Gastroesophageal sphincter (tissue), 3 donors: Measurements from ENCODE around the gene PSMD1.

Source experiments
- POLR2A ChIP-seq, 2 donors: fragments of 450-650 bp; IDR thresholded peaks; one replicate each; pipeline ENCODE4 v1.6.1; 2017; ENCODE audit warnings: antibody characterized with exemption in 2 of 2, mild to moderate bottlenecking in 2 of 2, moderate library complexity in 1 of 2
- TF ChIP-seq, protein P1 (sequence below), 4 experiments: fragments of 200-600 bp in 2 of 4; fragments of 450-650 bp in 2 of 4; sonication (generic) in 1 of 4; IDR thresholded peaks; one replicate each; pipeline ENCODE4 v1.5.1; 2017 to 2019; ENCODE audit warnings: antibody characterized with exemption in 4 of 4, mild to moderate bottlenecking in 2 of 4, moderate library complexity in 2 of 4

DNA sequence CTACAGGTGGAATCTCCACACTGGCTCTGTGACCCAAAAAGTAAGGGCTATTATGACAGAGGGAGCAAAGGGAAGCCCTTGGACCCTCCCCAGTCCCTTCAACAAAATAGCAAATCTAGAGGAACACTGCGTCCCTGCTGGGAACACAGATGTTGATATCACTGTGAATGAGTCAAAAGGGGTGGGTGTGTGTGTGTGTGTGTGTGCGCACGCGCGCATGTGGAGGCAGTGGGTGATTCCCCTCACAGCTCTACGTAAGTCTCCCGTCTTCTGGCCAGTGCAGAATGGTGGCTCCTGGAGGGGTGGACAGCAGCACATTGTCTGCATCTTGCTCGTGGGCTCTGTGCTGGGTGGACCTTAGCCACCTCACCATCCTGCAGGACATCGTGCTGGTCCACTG, 27.1 kb upstream of the PSMD1 start:
- TF ChIP-seq POLR2A (IDR thresholded peaks at IDR 0.05) = no peak
- TF ChIP-seq, protein P1, sequence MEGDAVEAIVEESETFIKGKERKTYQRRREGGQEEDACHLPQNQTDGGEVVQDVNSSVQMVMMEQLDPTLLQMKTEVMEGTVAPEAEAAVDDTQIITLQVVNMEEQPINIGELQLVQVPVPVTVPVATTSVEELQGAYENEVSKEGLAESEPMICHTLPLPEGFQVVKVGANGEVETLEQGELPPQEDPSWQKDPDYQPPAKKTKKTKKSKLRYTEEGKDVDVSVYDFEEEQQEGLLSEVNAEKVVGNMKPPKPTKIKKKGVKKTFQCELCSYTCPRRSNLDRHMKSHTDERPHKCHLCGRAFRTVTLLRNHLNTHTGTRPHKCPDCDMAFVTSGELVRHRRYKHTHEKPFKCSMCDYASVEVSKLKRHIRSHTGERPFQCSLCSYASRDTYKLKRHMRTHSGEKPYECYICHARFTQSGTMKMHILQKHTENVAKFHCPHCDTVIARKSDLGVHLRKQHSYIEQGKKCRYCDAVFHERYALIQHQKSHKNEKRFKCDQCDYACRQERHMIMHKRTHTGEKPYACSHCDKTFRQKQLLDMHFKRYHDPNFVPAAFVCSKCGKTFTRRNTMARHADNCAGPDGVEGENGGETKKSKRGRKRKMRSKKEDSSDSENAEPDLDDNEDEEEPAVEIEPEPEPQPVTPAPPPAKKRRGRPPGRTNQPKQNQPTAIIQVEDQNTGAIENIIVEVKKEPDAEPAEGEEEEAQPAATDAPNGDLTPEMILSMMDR (IDR thresholded peaks at IDR 0.05) = no peak
